ENCODE data around the gene EIF4B. TPM values are rescaled to one million over a fixed set of nuclear protein-coding genes. Genes with fewer than 3 reads are reported as not detected.
A peak's percentile ranks its signal among the peaks of the same experiment; 100 is the strongest.

EIF4B gene
- total and polyA plus RNA-seq, 2 of the 13 experiments (the other 11 are each of a cell fraction or from before 2014, with no cell fraction given) = 416 to 548 TPM

DNA sequence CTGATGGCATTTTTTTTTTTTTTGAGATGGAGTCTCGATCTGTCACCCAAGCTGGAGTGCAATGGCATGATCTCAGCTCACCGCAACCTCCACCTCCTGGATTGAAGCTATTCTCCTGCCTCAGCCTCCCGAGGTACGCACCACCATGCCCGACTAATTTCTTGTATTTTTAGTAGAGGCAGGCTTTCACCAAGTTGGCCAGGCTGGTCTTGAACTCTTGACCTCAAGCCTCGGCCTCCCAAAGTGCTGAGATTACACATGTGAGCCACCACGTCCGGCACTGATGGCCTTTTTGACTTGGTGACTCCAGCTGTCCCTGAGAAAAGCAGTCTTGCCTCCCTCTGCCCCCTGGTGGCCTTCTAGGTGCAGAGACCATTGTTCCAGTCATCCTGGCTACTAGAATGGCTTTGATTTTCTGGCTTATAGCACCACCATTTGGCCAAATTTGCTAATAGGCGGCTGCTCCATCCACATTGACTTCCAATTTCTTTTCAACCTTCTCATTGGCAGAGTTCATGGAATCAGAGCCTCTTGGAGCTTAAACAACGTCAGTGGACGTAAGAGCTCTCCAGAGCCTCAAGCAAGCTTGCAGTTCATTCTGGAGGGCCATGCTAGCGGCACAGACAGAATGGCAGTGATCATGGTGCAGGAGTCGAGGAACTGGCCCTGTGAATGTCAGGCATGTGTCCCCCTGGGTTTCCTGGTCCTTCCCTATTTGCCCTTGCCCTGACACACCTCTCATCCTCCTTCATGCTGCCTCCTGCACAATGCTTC lies 25.4 kb upstream of the EIF4B start (continued):
- TF ChIP-seq PHF21A (CRISPR knock-in tag; IDR thresholded peaks at IDR 0.05) (peak; percentile 70; the same call in 1 of the 2 replicates), ZNF841 (CRISPR knock-in tag; IDR thresholded peaks at IDR 0.05; ENCODE audit: borderline replicate concordance) (no peak), ZFP62 (CRISPR knock-in tag; IDR thresholded peaks at IDR 0.05) (no peak), HNRNPL (IDR thresholded peaks at IDR 0.05; ENCODE audit: low read depth, low read length) (no peak), ZNF616 (CRISPR knock-in tag; IDR thresholded peaks at IDR 0.05; ENCODE audit: low read depth) (no peak), ATM (IDR thresholded peaks at IDR 0.05; ENCODE audit: borderline replicate concordance) (no peak), SOX5 (CRISPR knock-in tag; IDR thresholded peaks at IDR 0.05; ENCODE audit: borderline replicate concordance) (peak; percentile 58), NCOR1 (IDR thresholded peaks at IDR 0.05; ENCODE audit: borderline replicate concordance, low read length) (no peak), GABPB1 (CRISPR knock-in tag; IDR thresholded peaks at IDR 0.05) (no peak), TEAD3 (CRISPR knock-in tag; optimal IDR thresholded peaks at IDR 0.05; ENCODE audit: borderline replicate concordance) (no peak), ZNF432 (CRISPR knock-in tag; IDR thresholded peaks at IDR 0.05; ENCODE audit: borderline replicate concordance) (no peak), ZNF468 (CRISPR knock-in tag; IDR thresholded peaks at IDR 0.05) (no peak), ATAD3A (CRISPR knock-in tag; IDR thresholded peaks at IDR 0.05) (no peak), ETV5 (CRISPR knock-in tag; IDR thresholded peaks at IDR 0.05; ENCODE audit: borderline replicate concordance) (peak; percentile 71; the same call in 1 of the 2 replicates), HDAC2 (CRISPR knock-in tag; IDR thresholded peaks at IDR 0.05) (peak; percentile 30; the same call in 1 of the 2 replicates), HMGA1 (CRISPR knock-in tag; conservative IDR thresholded peaks at IDR 0.05) (no peak), KMT2B (CRISPR knock-in tag; IDR thresholded peaks at IDR 0.05) (0 out of 2 replicates have a peak, but pooled peaks have one; percentile 37), PITX1 (CRISPR knock-in tag; IDR thresholded peaks at IDR 0.05) (no peak; the same call in 1 of the 2 replicates), ZNF850 (CRISPR knock-in tag; conservative IDR thresholded peaks at IDR 0.05) (no peak), ZNF75D (CRISPR knock-in tag; IDR thresholded peaks at IDR 0.05; ENCODE audit: borderline replicate concordance) (0 out of 2 replicates have a peak, but pooled peaks have one; percentile 30), EEA1 (CRISPR knock-in tag; IDR thresholded peaks at IDR 0.05; ENCODE audit: borderline replicate concordance) (no peak)
- TF ChIP-seq, protein P1, sequence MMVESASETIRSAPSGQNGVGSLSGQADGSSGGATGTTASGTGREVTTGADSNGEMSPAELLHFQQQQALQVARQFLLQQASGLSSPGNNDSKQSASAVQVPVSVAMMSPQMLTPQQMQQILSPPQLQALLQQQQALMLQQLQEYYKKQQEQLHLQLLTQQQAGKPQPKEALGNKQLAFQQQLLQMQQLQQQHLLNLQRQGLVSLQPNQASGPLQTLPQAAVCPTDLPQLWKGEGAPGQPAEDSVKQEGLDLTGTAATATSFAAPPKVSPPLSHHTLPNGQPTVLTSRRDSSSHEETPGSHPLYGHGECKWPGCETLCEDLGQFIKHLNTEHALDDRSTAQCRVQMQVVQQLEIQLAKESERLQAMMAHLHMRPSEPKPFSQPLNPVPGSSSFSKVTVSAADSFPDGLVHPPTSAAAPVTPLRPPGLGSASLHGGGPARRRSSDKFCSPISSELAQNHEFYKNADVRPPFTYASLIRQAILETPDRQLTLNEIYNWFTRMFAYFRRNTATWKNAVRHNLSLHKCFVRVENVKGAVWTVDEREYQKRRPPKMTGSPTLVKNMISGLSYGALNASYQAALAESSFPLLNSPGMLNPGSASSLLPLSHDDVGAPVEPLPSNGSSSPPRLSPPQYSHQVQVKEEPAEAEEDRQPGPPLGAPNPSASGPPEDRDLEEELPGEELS (CRISPR knock-in tag; IDR thresholded peaks at IDR 0.05) = 0 out of 2 replicates have a peak, but pooled peaks have one; percentile 12
- TF ChIP-seq, protein P2, sequence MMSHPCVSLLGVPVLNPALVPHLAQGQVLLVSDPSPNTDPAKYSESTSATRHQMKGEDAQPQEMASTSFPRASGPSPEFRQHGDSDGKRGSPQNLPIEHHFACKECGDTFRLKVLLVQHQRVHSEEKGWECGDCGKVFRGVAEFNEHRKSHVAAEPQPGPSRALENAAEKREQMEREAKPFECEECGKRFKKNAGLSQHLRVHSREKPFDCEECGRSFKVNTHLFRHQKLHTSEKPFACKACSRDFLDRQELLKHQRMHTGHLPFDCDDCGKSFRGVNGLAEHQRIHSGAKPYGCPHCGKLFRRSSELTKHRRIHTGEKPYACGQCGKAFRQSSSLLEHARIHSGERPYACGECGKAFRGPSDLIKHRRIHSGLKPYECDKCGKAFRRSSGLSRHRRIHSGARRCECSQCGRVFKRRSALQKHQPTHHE (CRISPR knock-in tag; IDR thresholded peaks at IDR 0.05; ENCODE audit: borderline replicate concordance) = no peak
- TF ChIP-seq, protein P3, sequence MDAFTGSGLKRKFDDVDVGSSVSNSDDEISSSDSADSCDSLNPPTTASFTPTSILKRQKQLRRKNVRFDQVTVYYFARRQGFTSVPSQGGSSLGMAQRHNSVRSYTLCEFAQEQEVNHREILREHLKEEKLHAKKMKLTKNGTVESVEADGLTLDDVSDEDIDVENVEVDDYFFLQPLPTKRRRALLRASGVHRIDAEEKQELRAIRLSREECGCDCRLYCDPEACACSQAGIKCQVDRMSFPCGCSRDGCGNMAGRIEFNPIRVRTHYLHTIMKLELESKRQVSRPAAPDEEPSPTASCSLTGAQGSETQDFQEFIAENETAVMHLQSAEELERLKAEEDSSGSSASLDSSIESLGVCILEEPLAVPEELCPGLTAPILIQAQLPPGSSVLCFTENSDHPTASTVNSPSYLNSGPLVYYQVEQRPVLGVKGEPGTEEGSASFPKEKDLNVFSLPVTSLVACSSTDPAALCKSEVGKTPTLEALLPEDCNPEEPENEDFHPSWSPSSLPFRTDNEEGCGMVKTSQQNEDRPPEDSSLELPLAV (CRISPR knock-in tag; conservative IDR thresholded peaks at IDR 0.05; ENCODE audit: low read depth) = no peak
- TF ChIP-seq, protein P4, sequence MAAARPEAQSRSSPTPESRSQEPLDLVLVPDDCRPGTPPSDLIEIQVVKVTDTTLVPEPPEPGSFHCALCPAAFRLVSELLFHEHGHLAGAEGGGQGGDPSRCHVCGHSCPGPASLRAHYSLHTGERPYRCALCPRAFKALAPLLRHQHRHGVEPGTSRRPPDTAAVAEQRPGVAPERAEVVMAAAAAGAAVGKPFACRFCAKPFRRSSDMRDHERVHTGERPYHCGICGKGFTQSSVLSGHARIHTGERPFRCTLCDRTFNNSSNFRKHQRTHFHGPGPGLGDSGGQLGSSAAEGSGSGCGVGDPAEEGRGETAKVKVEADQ (CRISPR knock-in tag; IDR thresholded peaks at IDR 0.05; ENCODE audit: borderline replicate concordance) = no peak
